Adrenal gland (tissue), 5 donors: Measurements from ENCODE around the gene RHBDF2.

ENCODE experiments used
- CTCF ChIP-seq, 6 experiments: fragments of 450-650 bp in 4 of 6; fragments of 200-600 bp in 2 of 6; sonication (generic) in 1 of 6; IDR thresholded peaks; 1 replicate in 5 of 6; 2 replicates in 1 of 6; pipeline versions ENCODE4 v1.5.1 to v1.8.0; 2016 to 2021; ENCODE audit warnings: antibody characterized with exemption in 6 of 6, mild to moderate bottlenecking in 2 of 6, moderate library complexity in 1 of 6
- POLR2A ChIP-seq, 2 donors: fragments of 450-650 bp; IDR thresholded peaks; one replicate each; pipeline ENCODE4 v1.6.1; 2017; ENCODE audit warnings: antibody characterized with exemption in 2 of 2, mild to moderate bottlenecking in 2 of 2, moderate library complexity in 1 of 2
- donor health status: DM: no; HTN: no; CAD: no.

GRCh38 chr17:76546556-76547182 is 45.4 kb upstream of the RHBDF2 start:
- TF ChIP-seq CTCF (IDR thresholded peaks at IDR 0.05) (no peak), POLR2A (IDR thresholded peaks at IDR 0.05) (no peak)
